ENCODE data around the gene ABHD8. TPM values are rescaled to one million over a fixed set of nuclear protein-coding genes. Genes with fewer than 3 reads are reported as not detected.

Gene ABHD8
- total RNA-seq, 2 donors from 2014 or later = 20.1 to 21.6 TPM

GRCh38 chr19:17309198-17309964 is 6.2 kb upstream of the ABHD8 start, which contains the start of gene DDA1:
DDA1 (plus strand) TSS chr19:17309563; CDS start chr19:17309655, 92 bp downstream.
- peak; percentile 100 for DNase-seq (ENCODE audit: low spot score)
- H3K9me3 ChIP-seq = no peaks in the 10 kb centered on the region
- H3K36me3 ChIP-seq = no peaks in the 10 kb centered on the region
- H3K27ac ChIP-seq = peak within 1 kb of the TSS; percentile 52 to 69
- peak within 1 kb of the TSS; percentile 77 to 88 for H3K4me3 ChIP-seq
- TF ChIP-seq CTCF (IDR thresholded peaks at IDR 0.05) = peak in 1 of 4 experiments; percentile 32
- TF ChIP-seq POLR2AphosphoS5 (IDR thresholded peaks at IDR 0.05) = peak; percentile 99
- peak; percentile 71 for TF ChIP-seq POLR2A (IDR thresholded peaks at IDR 0.05)
- H3K4me1 ChIP-seq (replicated peaks) = peaks cover 11% of the 10 kb centered on the region
- no peaks in the 10 kb centered on the region for H3K27me3 ChIP-seq (replicated peaks; ENCODE audit: insufficient read depth)
- WGBS = under 1% methylated on average over 46 of the region's 46 CpGs
- intact Hi-C loops (cut with DNase I) = no loop called here

DNA sequence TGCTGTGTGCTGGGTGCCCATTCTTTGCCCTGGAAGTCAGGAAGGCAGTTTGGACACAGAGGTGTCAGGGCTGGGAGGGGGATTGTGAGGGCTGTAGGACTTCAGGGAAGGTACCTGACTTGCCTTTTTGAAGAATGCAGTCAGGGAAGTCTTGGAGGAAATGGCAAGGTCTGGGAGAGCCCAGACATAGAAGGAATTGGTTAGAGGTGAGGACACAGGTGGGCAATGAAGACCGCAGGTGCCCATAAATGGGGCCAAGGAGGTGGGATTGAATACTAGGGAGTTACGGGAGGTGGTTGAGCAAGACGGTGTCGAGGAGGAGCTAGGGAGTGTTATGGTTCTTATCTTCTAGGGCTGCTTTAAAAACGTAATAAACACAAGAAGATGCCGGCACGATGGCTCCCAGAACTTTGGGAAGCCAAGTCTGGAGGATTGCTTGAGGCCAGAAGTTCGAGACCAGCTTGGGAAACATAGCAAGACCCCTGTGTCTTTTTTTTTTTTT is 4.7 kb upstream of the ABHD8 start:
- 83% methylated on average over 8 of the region's 8 CpGs for WGBS
- Histone ChIP-seq H3K36me3 (no peaks in the 10 kb centered on the region), H3K9me3 (no peaks in the 10 kb centered on the region), H3K4me1 (replicated peaks) (peaks cover 13% of the 10 kb centered on the region), H3K27ac (no peak overlapping the region), H3K4me3 (no peak overlapping the region), H3K27me3 (replicated peaks; ENCODE audit: insufficient read depth) (no peaks in the 10 kb centered on the region)
- TF ChIP-seq POLR2A (IDR thresholded peaks at IDR 0.05) (no peak), CTCF (IDR thresholded peaks at IDR 0.05) (no peak)
- DNase-seq (ENCODE audit: low spot score) = no peak
- intact Hi-C loops (cut with DNase I) = no loop called here

- Histone ChIP-seq H3K36me3 (no peaks in the 10 kb centered on the region), H3K4me1 (replicated peaks) (peaks cover 13% of the 10 kb centered on the region), H3K4me3 (peak overlapping the region; percentile 51 to 61), H3K27ac (peak overlapping the region; percentile 87), H3K9me3 (no peaks in the 10 kb centered on the region), H3K27me3 (replicated peaks; ENCODE audit: insufficient read depth) (no peaks in the 10 kb centered on the region)
- DNase-seq (ENCODE audit: low spot score) = no peak
- 5% methylated on average over 27 of the region's 28 CpGs for WGBS
- TF ChIP-seq CTCF (IDR thresholded peaks at IDR 0.05) = no peak
- TF ChIP-seq POLR2A (IDR thresholded peaks at IDR 0.05) = no peak
- intact Hi-C loops (cut with DNase I) = no loop called here
Measured at GRCh38 chr19:17306285-17306714, 3.1 kb upstream of the ABHD8 start.

DNA sequence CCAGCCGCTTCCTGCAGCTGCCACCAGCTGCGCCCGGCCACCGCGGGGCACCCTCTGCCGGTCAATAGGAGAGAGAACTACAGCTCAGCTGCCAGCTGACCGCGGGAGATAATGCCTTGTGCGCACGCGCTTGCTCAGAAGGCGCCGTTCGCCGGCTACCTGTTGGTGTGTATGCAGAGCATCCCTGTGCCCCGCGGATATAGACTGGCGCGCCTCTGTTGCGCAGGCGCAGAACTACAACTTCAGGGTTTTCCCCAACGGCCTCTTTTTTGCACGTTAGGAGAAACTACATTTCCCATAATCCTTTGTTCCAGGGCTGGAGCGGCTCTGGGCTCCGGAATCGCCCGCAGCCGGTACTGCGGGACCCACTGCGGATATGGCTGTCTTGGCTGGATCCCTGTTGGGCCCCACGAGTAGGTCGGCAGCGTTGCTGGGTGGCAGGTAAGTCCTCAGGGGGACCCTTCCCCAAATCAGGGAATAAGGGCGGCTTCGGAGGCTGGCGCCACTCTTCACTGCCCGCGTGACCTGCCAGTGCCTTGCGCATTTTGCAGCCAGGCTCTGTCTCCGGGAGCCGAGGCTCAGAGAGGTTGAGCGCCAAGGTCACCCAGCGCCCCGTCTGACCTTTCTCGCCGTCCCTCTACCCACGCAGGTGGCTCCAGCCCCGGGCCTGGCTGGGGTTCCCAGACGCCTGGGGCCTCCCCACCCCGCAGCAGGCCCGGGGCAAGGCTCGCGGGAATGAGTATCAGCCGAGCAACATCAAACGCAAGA is 2.5 kb upstream of the ABHD8 start, which contains the start of gene MRPL34:
Gene MRPL34, plus strand, starts transcription at position 356 of the 768 bp plus-strand sequence. Its CDS starts 21 bp downstream, at position 377.
- peak; percentile 98 for DNase-seq (ENCODE audit: low spot score)
- intact Hi-C loops (cut with DNase I) = no loop called here
- H3K4me3 ChIP-seq = peak within 1 kb of the TSS; percentile 51 to 61
- TF ChIP-seq POLR2A (IDR thresholded peaks at IDR 0.05) = peak; percentile 73
- TF ChIP-seq CTCF (IDR thresholded peaks at IDR 0.05) = peak; percentile 59 to 97 (median 84)
- TF ChIP-seq POLR2AphosphoS5 (IDR thresholded peaks at IDR 0.05) = peak; percentile 99
- no peaks in the 10 kb centered on the region for H3K27me3 ChIP-seq (replicated peaks; ENCODE audit: insufficient read depth)
- no peaks in the 10 kb centered on the region for H3K36me3 ChIP-seq
- H3K27ac ChIP-seq = peak within 1 kb of the TSS; percentile 87
- under 1% methylated on average over 50 of the region's 55 CpGs for WGBS
- peaks cover 13% of the 10 kb centered on the region for H3K4me1 ChIP-seq (replicated peaks)
- no peaks in the 10 kb centered on the region for H3K9me3 ChIP-seq
